ENCODE results near the gene DGKG.

- TF ChIP-seq CTCF (conservative IDR thresholded peaks at IDR 0.05; ENCODE audit: low read length) (no peak), EZH2phosphoT487 (IDR thresholded peaks at IDR 0.05; ENCODE audit: borderline replicate concordance) (no peak)
Observed at GRCh38 chr3:186400026-186400425, 38.0 kb upstream of the DGKG start.
